SK-N-SH (cell line): Measurements from ENCODE around the gene SIL1. TPM values are rescaled to one million over a fixed set of nuclear protein-coding genes. Genes with fewer than 3 reads are reported as not detected.
A peak's percentile ranks its signal among the peaks of the same experiment; 100 is the strongest.

Experiments used
- CTCF ChIA-PET: fragments of 300-600, 350-600 bp; formaldehyde crosslinking; extraction: SDS; loops from one replicate; lab custom pipeline; 2021; lab: Yijun Ruan, JAX
- POLR2A ChIA-PET: fragments of 350-600 bp; sonication (Branson Sonifier 250); formaldehyde crosslinking; extraction: SDS; loops from one replicate; lab custom pipeline; 2020; ENCODE audit warnings: antibody characterized with exemption, inconsistent platforms; lab: Yijun Ruan, JAX
- DNase-seq: peaks from one replicate; pipeline ENCODE4 v3.0.0; 2012
- H2AFZ ChIP-seq: fragments of 200-600 bp; sonication (generic); 2 replicates; pipeline ENCODE4 v1.8.1; 2016; ENCODE audit warnings: antibody characterized with exemption, mild to moderate bottlenecking, low read depth
- H3F3A ChIP-seq: fragments of 200-600 bp; sonication (generic); replicated peaks from 2 replicates; pipeline ENCODE3; 2016; ENCODE audit warnings: antibody characterized with exemption, mild to moderate bottlenecking; ENCODE audit not compliant: insufficient read depth
- H3K27ac ChIP-seq, 2 experiments: fragments of 200-500 bp in 1 of 2; fragments of 200-600 bp in 1 of 2; sonication (Bioruptor generic) in 1 of 2; sonication (generic), shearing (Covaris generic) in 1 of 2; 2 replicates each; pipeline versions ENCODE4 v1.5.1 to v1.6.1; 2014 to 2016; ENCODE audit warnings: low read depth in 2 of 2, inconsistent platforms in 1 of 2, low read length in 1 of 2, mild to moderate bottlenecking in 1 of 2, mixed read lengths in 1 of 2
- H3K27me3 ChIP-seq: fragments of 200-600 bp; sonication (generic), shearing (Covaris generic); 2 replicates; pipeline ENCODE4 v1.6.1; 2016; ENCODE audit warnings: mixed run types; ENCODE audit not compliant: insufficient read depth
- H3K36me3 ChIP-seq, 2 experiments: fragments of 200-500 bp in 1 of 2; fragments of 200-600 bp in 1 of 2; sonication (Bioruptor generic) in 1 of 2; sonication (generic) in 1 of 2; replicated peaks in 1 of 2; 2 replicates each; pipeline versions ENCODE3 to v1.5.1; 2014 to 2016; ENCODE audit warnings: low read length in 1 of 2, mild to moderate bottlenecking in 1 of 2; ENCODE audit not compliant: insufficient read depth in 2 of 2, control insufficient read depth in 1 of 2
- H3K4me1 ChIP-seq, 2 experiments: fragments of 200-500 bp in 1 of 2; fragments of 200-600 bp in 1 of 2; sonication (Bioruptor generic) in 1 of 2; sonication (generic), shearing (Covaris generic) in 1 of 2; 2 replicates each; pipeline versions ENCODE4 v1.5.1 to v1.6.1; 2014 to 2016; ENCODE audit warnings: low read depth in 1 of 2, low read length in 1 of 2, mixed run types in 1 of 2; ENCODE audit not compliant: insufficient read depth in 2 of 2, control insufficient read depth in 1 of 2
- H3K4me2 ChIP-seq: fragments of 200-600 bp; sonication (generic), shearing (Covaris generic); 2 replicates; pipeline ENCODE4 v1.6.1; 2017; ENCODE audit warnings: mixed run types
- H3K4me3 ChIP-seq, 2 experiments: fragments of 200-500 bp in 1 of 2; fragments of 200-600 bp in 1 of 2; sonication (Bioruptor generic) in 1 of 2; sonication (generic), shearing (Covaris generic) in 1 of 2; 2 replicates each; pipeline versions ENCODE4 v1.5.1 to v1.8.1; 2014 to 2016; ENCODE audit warnings: low read depth in 2 of 2, inconsistent platforms in 1 of 2, low read length in 1 of 2, mild to moderate bottlenecking in 1 of 2, mixed read lengths in 1 of 2, moderate library complexity in 1 of 2
- H3K79me2 ChIP-seq: fragments of 200-600 bp; sonication (generic); 2 replicates; pipeline ENCODE4 v1.8.1; 2017; ENCODE audit warnings: mild to moderate bottlenecking; ENCODE audit not compliant: insufficient read depth
- H3K9ac ChIP-seq: fragments of 200-600 bp; sonication (generic); 2 replicates; pipeline ENCODE4 v1.6.1; 2017; ENCODE audit warnings: mixed run types
- H3K9me2 ChIP-seq: fragments of 200-600 bp; sonication (generic); 2 replicates; pipeline ENCODE4 v1.6.1; 2017; ENCODE audit warnings: mixed run types
- H3K9me3 ChIP-seq: fragments of 200-600 bp; sonication (generic); 2 replicates; pipeline ENCODE4 v1.6.1; 2017; ENCODE audit warnings: mixed run types, mild to moderate bottlenecking, moderate library complexity
- H4K20me1 ChIP-seq: fragments of 200-600 bp; sonication (generic); 2 replicates; pipeline ENCODE4 v1.6.1; 2017; ENCODE audit warnings: mild to moderate bottlenecking, mixed run types; ENCODE audit not compliant: insufficient read depth
- CHD2 ChIP-seq: fragments of 150-350 bp; IDR thresholded peaks from 2 replicates; pipeline ENCODE4 v1.6.1; 2018; ENCODE audit warnings: low read length; ENCODE audit not compliant: partially characterized antibody
- ELF1 ChIP-seq: IDR thresholded peaks from 2 replicates; pipeline ENCODE4 v1.4.0; 2012
- EP300 ChIP-seq, 2 experiments: IDR thresholded peaks; 2 replicates each; pipeline versions ENCODE4 v1.4.0 to v1.6.1; 2012; ENCODE audit warnings: borderline replicate concordance in 1 of 2, low read depth in 1 of 2, low read length in 1 of 2
- EZH2phosphoT487 ChIP-seq: fragments of 200-600 bp; sonication (generic); IDR thresholded peaks from 2 replicates; pipeline ENCODE4 v1.6.1; 2017; ENCODE audit warnings: low read depth, mixed run types, mild to moderate bottlenecking, antibody characterized with exemption, moderate library complexity, borderline replicate concordance
- FOSL2 ChIP-seq: IDR thresholded peaks from 2 replicates; pipeline ENCODE4 v1.4.0; 2012; ENCODE audit warnings: low read depth, mild to moderate bottlenecking, moderate library complexity, borderline replicate concordance
- FOXJ3 ChIP-seq: sonication (generic); formaldehyde crosslinking; IDR thresholded peaks from 2 replicates; pipeline ENCODE4 v1.5.1; 2020; ENCODE audit warnings: mild to moderate bottlenecking, missing genetic modification reagents
- GABPA ChIP-seq: IDR thresholded peaks from 2 replicates; pipeline ENCODE4 v1.4.0; 2012; ENCODE audit warnings: low read depth, mild to moderate bottlenecking
- GATA2 ChIP-seq: sonication (generic); formaldehyde crosslinking; IDR thresholded peaks from 2 replicates; pipeline ENCODE4 v1.5.0; 2020; ENCODE audit warnings: mild to moderate bottlenecking, missing genetic modification reagents
- IRF3 ChIP-seq: fragments of 150-350 bp; IDR thresholded peaks from 2 replicates; pipeline ENCODE4 v1.6.1; 2016; ENCODE audit warnings: mild to moderate bottlenecking, low read depth, low read length
- JUND ChIP-seq: IDR thresholded peaks from 2 replicates; pipeline ENCODE4 v1.4.0; 2012
- MAX ChIP-seq: IDR thresholded peaks from 2 replicates; pipeline ENCODE4 v1.4.0; 2012; ENCODE audit warnings: low read depth
- PBX3 ChIP-seq: IDR thresholded peaks from 2 replicates; pipeline ENCODE4; 2012
- POLR2AphosphoS5 ChIP-seq: IDR thresholded peaks from 2 replicates; pipeline ENCODE4 v1.6.1; 2012; ENCODE audit warnings: low read depth, low read length
- RAD21 ChIP-seq: IDR thresholded peaks from 2 replicates; pipeline ENCODE4 v1.6.1; 2012; ENCODE audit warnings: mild to moderate bottlenecking, low read length
- RCOR1 ChIP-seq: fragments of 150-350 bp; IDR thresholded peaks from 2 replicates; pipeline ENCODE4 v1.6.1; 2017; ENCODE audit warnings: antibody characterized with exemption, low read length
- RXRA ChIP-seq: IDR thresholded peaks from 2 replicates; pipeline ENCODE4 v1.4.0; 2012; ENCODE audit warnings: low read depth, mild to moderate bottlenecking, borderline replicate concordance
- TAF1 ChIP-seq: IDR thresholded peaks from 2 replicates; pipeline ENCODE4 v1.6.1; 2012; ENCODE audit warnings: low read depth, mild to moderate bottlenecking, low read length, moderate library complexity, borderline replicate concordance
- TCF12 ChIP-seq: IDR thresholded peaks from 2 replicates; pipeline ENCODE4 v1.4.0; 2012
- TEAD4 ChIP-seq: IDR thresholded peaks from 2 replicates; pipeline ENCODE4 v1.4.0; 2012; ENCODE audit warnings: mild to moderate bottlenecking, borderline replicate concordance; ENCODE audit not compliant: insufficient read depth
- USF1 ChIP-seq: IDR thresholded peaks from 2 replicates; pipeline ENCODE4 v1.4.0; 2012; ENCODE audit warnings: low read depth, borderline replicate concordance
- USF2 ChIP-seq: fragments of 150-350 bp; IDR thresholded peaks from 2 replicates; pipeline ENCODE4 v1.6.1; 2017; ENCODE audit warnings: antibody characterized with exemption, low read length, low read depth, borderline replicate concordance
- YY1 ChIP-seq: IDR thresholded peaks from 2 replicates; pipeline ENCODE4 v1.4.0; 2012; ENCODE audit warnings: low read depth, mild to moderate bottlenecking
- ZBTB33 ChIP-seq: IDR thresholded peaks from 2 replicates; pipeline ENCODE4 v1.4.0; 2012; ENCODE audit warnings: low read depth, borderline replicate concordance
- WGBS: methylation state at CpG from one replicate; pipeline ENCODE4 v1.1.6; 2017; ENCODE audit warnings: low lambda C conversion rate; 5-methylcytosine and 5-hydroxymethylcytosine counted together
- polyA plus RNA-seq, 3 experiments: library from polyadenylated mRNA; depleted of rRNA; stranded (reverse); fragments of >200 nt; gene quantifications; 2 replicates each; pipeline ENCODE4 v1.2.3, GENCODE V29; 2012

The SIL1 gene
- 25.9 and 26.2 TPM in 2 replicates for polyA plus RNA-seq (2012; rRNA removed)
- polyA plus RNA-seq (2012; cell fraction: cytosol; rRNA removed), result 20.9 and 22.4 TPM in 2 replicates
- polyA plus RNA-seq (2012; cell fraction: nucleus; rRNA removed), result 19.4 and 33.3 TPM in 2 replicates

- H2AFZ ChIP-seq, result peak within 1 kb of the TSS; percentile 90
- no peaks in the 10 kb centered on the region for H4K20me1 ChIP-seq
- H3K9me3 ChIP-seq, result no peaks in the 10 kb centered on the region
- peak within 1 kb of the TSS; percentile 90 for H3K9ac ChIP-seq
- H3F3A ChIP-seq, result no peaks in the 10 kb centered on the region
- H3K36me3 ChIP-seq, result peaks cover 0 to 4% of the 10 kb centered on the region in 2 experiments
- CTCF ChIA-PET, result interaction anchor here (0.7 to 1.0 kb wide), 2 partner anchors 12 to 65 kb away, joined by 3 to 4 read pairs; no protein-coding TSS in a partner anchor
- no peaks in the 10 kb centered on the region; a peak in 1 of 4 replicates for H3K4me1 ChIP-seq
- peak within 1 kb of the TSS; percentile 65 to 90 for H3K27ac ChIP-seq
- H3K27me3 ChIP-seq, result no peaks in the 10 kb centered on the region
- WGBS, result 5% methylated on average over 17 of the region's 61 CpGs
- DNase-seq, result peak; percentile 98
- H3K4me3 ChIP-seq, result peak within 1 kb of the TSS; percentile 69 to 73
- H3K79me2 ChIP-seq, result peaks cover 20% of the 10 kb centered on the region
- POLR2A ChIA-PET, result interaction anchor here (0.6 to 1.1 kb wide), 6 partner anchors 12 to 862 kb away, joined by 3 to 5 read pairs (median 3); partner anchors contain the start of gene MATR3
- H3K9me2 ChIP-seq, result no peaks in the 10 kb centered on the region
- H3K4me2 ChIP-seq, result peak within 1 kb of the TSS; percentile 85
- TF ChIP-seq ZBTB33 (no peak), TAF1 (peak; percentile 86), POLR2AphosphoS5 (peak; percentile 91), RCOR1 (0 out of 2 replicates have a peak, but pooled peaks have one; percentile 14), GATA2 (CRISPR knock-in tag) (peak; percentile 36), ELF1 (0 out of 2 replicates have a peak, but pooled peaks have one; percentile 9), TEAD4 (no peak), MAX (peak; percentile 90), EP300 (IDR thresholded peaks at IDR 0.05; ENCODE audit: borderline replicate concordance in 1 of 2, low read depth in 1 of 2, low read length in 1 of 2) (no peak), FOSL2 (no peak), EZH2phosphoT487 (no peak), USF1 (no peak), CHD2 (peak; percentile 59), IRF3 (no peak), TCF12 (no peak), GABPA (no peak), RAD21 (peak; percentile 16; the same call in 1 of the 2 replicates), JUND (no peak), FOXJ3 (no peak), YY1 (0 out of 2 replicates have a peak, but pooled peaks have one; percentile 45), USF2 (no peak), PBX3 (peak; percentile 50; the same call in 1 of the 2 replicates), RXRA (no peak)
Observed at GRCh38 chr5:139197710-139198669, at the start of gene SIL1. SIL1 (minus strand) TSS chr5:139198368; CDS start chr5:139127843, 70,525 bp downstream.
